Mucosa of stomach (tissue), 1 donor: Measurements from ENCODE around the gene SAP30L.

ENCODE experiments used
- H3K27me3 ChIP-seq: one replicate; pipeline ENCODE4 v1.7.0; 2013; ENCODE audit warnings: mild to moderate bottlenecking, low read length; ENCODE audit not compliant: control insufficient read depth, insufficient read depth
- H3K36me3 ChIP-seq: one replicate; pipeline ENCODE4 v1.7.0; 2013; ENCODE audit warnings: low read length; ENCODE audit not compliant: control insufficient read depth, insufficient read depth
- H3K4me1 ChIP-seq: one replicate; pipeline ENCODE4 v1.7.0; 2013; ENCODE audit warnings: mild to moderate bottlenecking, low read length; ENCODE audit not compliant: control insufficient read depth, insufficient read depth
- H3K4me3 ChIP-seq: one replicate; pipeline ENCODE4 v1.7.0; 2013; ENCODE audit warnings: low read length
- H3K9ac ChIP-seq: one replicate; pipeline ENCODE4 v1.7.0; 2013; ENCODE audit warnings: mild to moderate bottlenecking, low read length, moderate library complexity
- H3K9me3 ChIP-seq: one replicate; pipeline ENCODE4 v1.7.0; 2013; ENCODE audit warnings: mild to moderate bottlenecking, low read length, moderate library complexity; ENCODE audit not compliant: control insufficient read depth
- donor health status: Pancreatic carcinoma.

The SAP30L gene

GRCh38 chr5:154428208-154428607 is 17.6 kb upstream of the SAP30L start:
- Histone ChIP-seq H3K27me3 (no peaks in the 10 kb centered on the region), H3K4me1 (no peaks in the 10 kb centered on the region), H3K9me3 (no peaks in the 10 kb centered on the region), H3K4me3 (no peak overlapping the region), H3K9ac (no peak overlapping the region), H3K36me3 (no peaks in the 10 kb centered on the region)

GRCh38 chr5:154429341-154429740 is 16.5 kb upstream of the SAP30L start:
- Histone ChIP-seq H3K9ac (no peak overlapping the region), H3K27me3 (no peaks in the 10 kb centered on the region), H3K36me3 (no peaks in the 10 kb centered on the region), H3K4me3 (no peak overlapping the region), H3K4me1 (no peaks in the 10 kb centered on the region), H3K9me3 (no peaks in the 10 kb centered on the region)

GRCh38 chr5:154430466-154430865 is 15.3 kb upstream of the SAP30L start:
- no peaks in the 10 kb centered on the region for H3K27me3 ChIP-seq
- no peaks in the 10 kb centered on the region for H3K36me3 ChIP-seq
- no peaks in the 10 kb centered on the region for H3K9me3 ChIP-seq
- no peaks in the 10 kb centered on the region for H3K4me1 ChIP-seq
- no peak overlapping the region for H3K9ac ChIP-seq
- H3K4me3 ChIP-seq = no peak overlapping the region

GRCh38 chr5:154430961-154431630 is 14.7 kb upstream of the SAP30L start:
- H3K9me3 ChIP-seq = no peaks in the 10 kb centered on the region
- no peaks in the 10 kb centered on the region for H3K4me1 ChIP-seq
- H3K9ac ChIP-seq = no peak overlapping the region
- H3K36me3 ChIP-seq = no peaks in the 10 kb centered on the region
- no peak overlapping the region for H3K4me3 ChIP-seq
- no peaks in the 10 kb centered on the region for H3K27me3 ChIP-seq

- Histone ChIP-seq H3K36me3 (no peaks in the 10 kb centered on the region), H3K9ac (no peak overlapping the region), H3K4me3 (no peak overlapping the region), H3K27me3 (no peaks in the 10 kb centered on the region), H3K4me1 (no peaks in the 10 kb centered on the region), H3K9me3 (no peaks in the 10 kb centered on the region)
Observed at GRCh38 chr5:154435226-154435625, 10.6 kb upstream of the SAP30L start.

- Histone ChIP-seq H3K9me3 (no peaks in the 10 kb centered on the region), H3K27me3 (no peaks in the 10 kb centered on the region), H3K9ac (no peak overlapping the region), H3K36me3 (no peaks in the 10 kb centered on the region), H3K4me1 (no peaks in the 10 kb centered on the region), H3K4me3 (no peak overlapping the region)
Observed at GRCh38 chr5:154437281-154437965, 8.4 kb upstream of the SAP30L start.

GRCh38 chr5:154440540-154440939 is 5.3 kb upstream of the SAP30L start:
- H3K27me3 ChIP-seq = no peaks in the 10 kb centered on the region
- no peaks in the 10 kb centered on the region for H3K36me3 ChIP-seq
- no peak overlapping the region for H3K9ac ChIP-seq
- H3K4me1 ChIP-seq = peaks cover 6% of the 10 kb centered on the region
- H3K4me3 ChIP-seq = no peak overlapping the region
- H3K9me3 ChIP-seq = no peaks in the 10 kb centered on the region

GRCh38 chr5:154442801-154443200 is 3.0 kb upstream of the SAP30L start:
- no peaks in the 10 kb centered on the region for H3K9me3 ChIP-seq
- H3K36me3 ChIP-seq = no peaks in the 10 kb centered on the region
- H3K27me3 ChIP-seq = no peaks in the 10 kb centered on the region
- peaks cover 16% of the 10 kb centered on the region for H3K4me1 ChIP-seq
- H3K4me3 ChIP-seq = no peak overlapping the region
- H3K9ac ChIP-seq = no peak overlapping the region

- Histone ChIP-seq H3K9ac (peak overlapping the region; percentile 95), H3K4me3 (peak overlapping the region; percentile 88), H3K36me3 (no peaks in the 10 kb centered on the region), H3K4me1 (peaks cover 24% of the 10 kb centered on the region), H3K9me3 (no peaks in the 10 kb centered on the region), H3K27me3 (no peaks in the 10 kb centered on the region)
Observed at GRCh38 chr5:154444556-154445421, 1.0 kb upstream of the SAP30L start.

- Histone ChIP-seq H3K36me3 (no peaks in the 10 kb centered on the region), H3K4me1 (peaks cover 24% of the 10 kb centered on the region)
Observed at GRCh38 chr5:154446195-154447088, 645 bp downstream of the SAP30L start.

GRCh38 chr5:154447089-154447725 is 1.4 kb downstream of the SAP30L start:
- H3K4me1 ChIP-seq = peaks cover 24% of the 10 kb centered on the region
- no peaks in the 10 kb centered on the region for H3K9me3 ChIP-seq
- no peaks in the 10 kb centered on the region for H3K27me3 ChIP-seq
- peak overlapping the region; percentile 80 for H3K9ac ChIP-seq
- H3K4me3 ChIP-seq = peak overlapping the region; percentile 81
- H3K36me3 ChIP-seq = no peaks in the 10 kb centered on the region

More at GRCh38 chr5:154446195-154447088, 645 bp downstream of the SAP30L start:
- Histone ChIP-seq H3K4me3 (peak overlapping the region; percentile 81), H3K9me3 (no peaks in the 10 kb centered on the region), H3K9ac (peak overlapping the region; percentile 80), H3K27me3 (no peaks in the 10 kb centered on the region)
